Stimulated activated naive CD4-positive, alpha-beta T cell (primary cell): ENCODE measurements around the gene DHX34.

Experiments
- DNase-seq, 6 experiments: peaks; one replicate each; lab custom pipeline; 2025; lab: John Stamatoyannopoulos, UW

DHX34 gene

GRCh38 chr19:47417107-47417745 is 68.1 kb downstream of the DHX34 start:
- DNase-seq, result no peak

- no peak for DNase-seq
These were observed 68.9 kb downstream of the DHX34 start for GRCh38 chr19:47417746-47418691.

- no peak for DNase-seq
These were observed 69.5 kb downstream of the DHX34 start for GRCh38 chr19:47418692-47419029.

- DNase-seq, result peak in 1 of 6 experiments; percentile 9
These were observed 70.1 kb downstream of the DHX34 start, which contains the start of gene MEIS3 for GRCh38 chr19:47419030-47419783. MEIS3 (minus strand) TSS chr19:47419527; CDS start chr19:47419081, 446 bp downstream.

GRCh38 chr19:47419789-47420188 is 70.7 kb downstream of the DHX34 start:
- DNase-seq, result no peak

GRCh38 chr19:47421244-47421786 is 72.2 kb downstream of the DHX34 start:
- DNase-seq, result no peak

GRCh38 chr19:47421844-47422395 is 72.8 kb downstream of the DHX34 start:
- DNase-seq, result no peak

- no peak for DNase-seq
These were observed 73.5 kb downstream of the DHX34 start for GRCh38 chr19:47422417-47423163.

- DNase-seq, result no peak
These were observed 74.2 kb downstream of the DHX34 start for GRCh38 chr19:47423203-47423882.

GRCh38 chr19:47427241-47428176 is 78.4 kb downstream of the DHX34 start:
- DNase-seq, result peak; percentile 26 to 74 (median 54)

- DNase-seq, result peak; percentile 63 to 81 (median 76)
These were observed 79.2 kb downstream of the DHX34 start for GRCh38 chr19:47428177-47428894.

- DNase-seq, result no peak
These were observed 80.2 kb downstream of the DHX34 start for GRCh38 chr19:47429140-47429793.

- peak in 2 of 6 experiments; percentile 10 to 32 for DNase-seq
These were observed 81.1 kb downstream of the DHX34 start for GRCh38 chr19:47430041-47430802.

GRCh38 chr19:47432091-47432490 is 83.0 kb downstream of the DHX34 start:
- no peak for DNase-seq
